ENCODE results near the gene PSMC3. TPM values are rescaled to one million over a fixed set of nuclear protein-coding genes. Genes with fewer than 3 reads are reported as not detected.

PSMC3 gene
- total and polyA plus RNA-seq, 9 of the 15 experiments (the other 6 are each of a cell fraction or from before 2014, with no cell fraction given) = 44.3 to 324 (median 240) TPM

GRCh38 chr11:47407746-47408590 is 18.3 kb downstream of the PSMC3 start, which contains the start of gene SLC39A13:
Gene SLC39A13, plus strand, starts transcription at chr11:47408590. Its CDS starts 1,505 bp downstream, at chr11:47410095.
- POLR2A ChIA-PET = interaction anchor here (0.6 to 3.3 kb wide), 6 partner anchors 9 to 1027 kb away, joined by 3 to 16 read pairs (median 3); partner anchors contain the start of genes MDK and SPI1
- FAIRE-seq (peak; percentile 82), DNase-seq (ENCODE audit: extremely low read depth in 1 of 4, low spot score in 3 of 4) (peak; percentile 95 to 98 (median 96)), ATAC-seq (peak; percentile 95)
- 1% methylated on average over 42 of the region's 70 CpGs for WGBS (ENCODE audit: insufficient coverage, low coverage, missing lambda C conversion rate)
- CTCF ChIA-PET (ENCODE audit: low intra/inter-chr PET ratio) = interaction anchor here (0.6 to 1.3 kb wide), 5 partner anchors 33 to 347 kb away, joined by 3 to 11 read pairs (median 4); no protein-coding TSS in a partner anchor
- H3K36me3 ChIP-seq (ENCODE audit: control insufficient read depth, insufficient read depth, low read length) = no peaks in the 10 kb centered on the region
- H3K9ac ChIP-seq (ENCODE audit: insufficient read depth in 1 of 2, low read depth in 2 of 2, low read length in 2 of 2) = peak within 1 kb of the TSS; percentile 91 to 96
- H3K4me2 ChIP-seq (ENCODE audit: insufficient read depth, low read length) = peak within 1 kb of the TSS; percentile 100
- H3K4me1 ChIP-seq (replicated peaks in 1 of 2; ENCODE audit: control insufficient read depth in 2 of 2, insufficient read depth in 2 of 2, low read length in 2 of 2) = peaks cover 28 to 54% of the 10 kb centered on the region in 2 experiments
- H3K4me3 ChIP-seq = peak within 1 kb of the TSS; percentile 62
- no peaks in the 10 kb centered on the region for H3K27me3 ChIP-seq (ENCODE audit: control insufficient read depth in 2 of 2, insufficient read depth in 2 of 2, low read length in 2 of 2)
- peak within 1 kb of the TSS; percentile 98 for H3K27ac ChIP-seq (ENCODE audit: extremely low read depth, low read depth, low read length)
- peak within 1 kb of the TSS; percentile 95 for H2AFZ ChIP-seq (ENCODE audit: low read depth, low read length)
- H4K20me1 ChIP-seq (replicated peaks; ENCODE audit: control insufficient read depth, insufficient read depth, low read length) = no peaks in the 10 kb centered on the region
- peaks cover 7% of the 10 kb centered on the region; the same call in 2 of the 3 replicates for H3K79me2 ChIP-seq (ENCODE audit: control insufficient read depth, insufficient read depth, low read length)
- H3K9me3 ChIP-seq (replicated peaks; ENCODE audit: control insufficient read depth, insufficient read depth, low read depth, low read length) = no peaks in the 10 kb centered on the region
- H3K9me1 ChIP-seq (ENCODE audit: control insufficient read depth, insufficient read depth, low read length) = no peaks in the 10 kb centered on the region
- BruUV-seq (replicated peaks) = TSS peak; percentile 96
- in situ Hi-C loops (cut with MboI) = loop anchor here (5.0 kb wide), 1 partner anchor 36 kb away; no protein-coding TSS in a partner anchor
- intact Hi-C loops (cut with micrococcal nuclease) = loop anchor here (1.0 to 10.0 kb wide), 4 partner anchors 34 to 231 kb away; partner anchors contain the start of genes ARFGAP2 and MYBPC3
- TF ChIP-seq HDAC1 (IDR thresholded peaks at IDR 0.05) = no peak
- no peak; the same call in 1 of the 2 replicates for TF ChIP-seq HDAC2 (IDR thresholded peaks at IDR 0.05)
- TF ChIP-seq PRDM10 (IDR thresholded peaks at IDR 0.05; ENCODE audit: partially characterized antibody) = peak; percentile 89
- no peak for TF ChIP-seq ZNF699 (CRISPR knock-in tag; IDR thresholded peaks at IDR 0.05; ENCODE audit: insufficient replicate concordance)
- no peak for TF ChIP-seq POLR3A (IDR thresholded peaks at IDR 0.05; ENCODE audit: borderline replicate concordance, extremely low read depth, insufficient read depth, insufficient read length)
- TF ChIP-seq SNIP1 (IDR thresholded peaks at IDR 0.05; ENCODE audit: low read depth) = no peak
- TF ChIP-seq TAF1 (IDR thresholded peaks at IDR 0.05; ENCODE audit: control insufficient read depth, extremely low read depth, insufficient read depth, low read length, severe bottlenecking) = peak; percentile 62
- 0 out of 2 replicates have a peak, but pooled peaks have one; percentile 53 for TF ChIP-seq NR4A1 (CRISPR knock-in tag; IDR thresholded peaks at IDR 0.05)
- no peak for TF ChIP-seq NR4A1 (tag; IDR thresholded peaks at IDR 0.05)
- TF ChIP-seq NFIX (CRISPR knock-in tag; IDR thresholded peaks at IDR 0.05; ENCODE audit: low read depth) = no peak
- no peak for TF ChIP-seq ZBTB8A (IDR thresholded peaks at IDR 0.05; ENCODE audit: partially characterized antibody)
- TF ChIP-seq NFXL1 (CRISPR knock-in tag; IDR thresholded peaks at IDR 0.05) = no peak
- no peak for TF ChIP-seq BRCA1 (IDR thresholded peaks at IDR 0.05)
- no peak for TF ChIP-seq BRCA1 (CRISPR knock-in tag; IDR thresholded peaks at IDR 0.05)
- no peak for TF ChIP-seq ZNF561 (CRISPR knock-in tag; conservative IDR thresholded peaks at IDR 0.05)
- no peak for TF ChIP-seq OTX1 (CRISPR knock-in tag; IDR thresholded peaks at IDR 0.05)
- 0 out of 2 replicates have a peak, but pooled peaks have one; percentile 44 for TF ChIP-seq TCF7 (IDR thresholded peaks at IDR 0.05; ENCODE audit: borderline replicate concordance)
- peak; percentile 96 for TF ChIP-seq MCM2 (IDR thresholded peaks at IDR 0.05; ENCODE audit: low read depth)
- no peak for TF ChIP-seq SRSF9 (IDR thresholded peaks at IDR 0.05; ENCODE audit: borderline replicate concordance, low read depth, low read length)
